Natural killer cell (primary cell): ENCODE results near the gene MBP. TPM values are rescaled to one million over a fixed set of nuclear protein-coding genes. Genes with fewer than 3 reads are reported as not detected.

Experiments used
- ATAC-seq, 3 donors: fragments of 150-1000 bp in 2 of 3; fragments of 200-7000 bp in 1 of 3; cut with Tn5 transposase; 1 replicate in 1 of 3; 2 replicates in 2 of 3; pipeline ENCODE4 v1.10.0; 2021; ENCODE audit warnings: mild to moderate bottlenecking in 2 of 3, moderate library complexity in 2 of 3
- DNase-seq, 2 donors: peaks; one replicate each; pipeline versions ENCODE4 v3.0.0 to v3.0.0-alpha.2; 2013 to 2021; ENCODE audit warnings: mixed read lengths in 1 of 2
- H3K27ac ChIP-seq: one replicate; pipeline ENCODE4 v1.5.1; 2013; ENCODE audit warnings: mild to moderate bottlenecking, low read length
- H3K27me3 ChIP-seq: one replicate; pipeline ENCODE4 v1.6.1; 2013; ENCODE audit warnings: low read length; ENCODE audit not compliant: control insufficient read depth, insufficient read depth
- H3K36me3 ChIP-seq: one replicate; pipeline ENCODE4 v1.6.1; 2013; ENCODE audit warnings: low read length; ENCODE audit not compliant: control insufficient read depth, insufficient read depth
- H3K4me1 ChIP-seq: one replicate; pipeline ENCODE4 v1.6.1; 2013; ENCODE audit warnings: low read length; ENCODE audit not compliant: control insufficient read depth, insufficient read depth
- H3K4me3 ChIP-seq: one replicate; pipeline ENCODE4 v1.5.1; 2013; ENCODE audit warnings: low read length
- H3K9me3 ChIP-seq: one replicate; pipeline ENCODE4 v1.6.1; 2013; ENCODE audit warnings: low read length; ENCODE audit not compliant: control insufficient read depth, insufficient read depth
- H3K27ac Mint-ChIP-seq, 2 donors: one replicate each; pipeline ENCODE4 v1.8.0; 2022; ENCODE audit warnings: mild to moderate bottlenecking in 2 of 2, mixed read lengths in 2 of 2, moderate library complexity in 1 of 2
- H3K27me3 Mint-ChIP-seq, 2 donors: one replicate each; pipeline ENCODE4 v1.8.0; 2022; ENCODE audit warnings: low read depth in 2 of 2, mixed read lengths in 2 of 2
- H3K36me3 Mint-ChIP-seq: one replicate; pipeline ENCODE4 v1.8.0; 2022; ENCODE audit warnings: mixed read lengths
- H3K4me1 Mint-ChIP-seq, 2 donors: one replicate each; pipeline ENCODE4 v1.8.0; 2022; ENCODE audit warnings: mixed read lengths in 2 of 2
- H3K4me3 Mint-ChIP-seq: one replicate; pipeline ENCODE4 v1.8.0; 2022; ENCODE audit warnings: mild to moderate bottlenecking, moderate library complexity, mixed read lengths
- H3K9me3 Mint-ChIP-seq, 2 donors: one replicate each; pipeline ENCODE4 v1.8.0; 2022; ENCODE audit warnings: mixed read lengths in 2 of 2
- WGBS: methylation state at CpG from one replicate; pipeline ENCODE4 v1.1.7; 2013; ENCODE audit warnings: missing lambda C conversion rate; ENCODE audit not compliant: insufficient coverage; 5-methylcytosine and 5-hydroxymethylcytosine counted together
- intact Hi-C: fragments of 100-400 bp; cut with micrococcal nuclease; formaldehyde crosslinking; loops from one replicate; pipeline ENCODE4 v1.14.2; 2022
- total RNA-seq, 4 donors: library from RNA; stranded (reverse); fragments of 120-200 nt in 1 of 4; gene quantifications; one replicate each; pipeline versions ENCODE4 v1.2.3 to v1.2.4, GENCODE V29; 2013 to 2022
- TF ChIP-seq, protein P1 (sequence below): fragments of 200-600 bp; IDR thresholded peaks from one replicate; pipeline ENCODE4 v1.8.0; 2022; ENCODE audit warnings: antibody characterized with exemption

MBP gene
- total RNA-seq, 3 donors from 2014 or later (not counting 1 experiment from before 2014, with no cell fraction given), result 183 to 344 (median 325) TPM

DNA sequence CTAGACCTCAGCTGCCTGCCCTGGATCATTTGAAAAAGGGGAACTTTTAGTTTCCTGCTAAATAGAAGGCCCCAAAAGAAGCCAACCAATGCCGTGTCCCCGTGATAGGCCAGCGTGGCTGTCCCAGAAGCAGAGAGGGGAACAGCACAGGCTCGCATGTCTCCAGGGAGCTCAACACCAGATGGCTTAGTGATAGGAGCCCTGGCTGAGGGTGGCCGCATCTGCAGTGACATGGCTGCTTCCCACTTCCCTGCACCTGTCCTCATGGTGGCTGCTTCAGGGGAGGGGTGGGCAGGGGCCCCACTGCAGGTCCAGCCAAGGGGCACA lies 79.6 kb downstream of the MBP start:
- ATAC-seq (no peak), DNase-seq (peak in 1 of 2 donors; percentile 26)
- no peaks in the 10 kb centered on the region for H3K27me3 Mint-ChIP-seq
- no peaks in the 10 kb centered on the region for H3K36me3 Mint-ChIP-seq
- H3K4me3 Mint-ChIP-seq, result peak overlapping the region; percentile 79
- Histone ChIP-seq H3K9me3 (no peaks in the 10 kb centered on the region), H3K36me3 (peaks cover 10% of the 10 kb centered on the region), H3K27me3 (no peaks in the 10 kb centered on the region), H3K4me3 (no peak overlapping the region), H3K27ac (peak overlapping the region; percentile 92), H3K4me1 (peaks cover 66% of the 10 kb centered on the region)
- intact Hi-C loops, result no loop called here
- WGBS, result 24% methylated on average over 5 of the region's 5 CpGs
- TF ChIP-seq, protein P1, sequence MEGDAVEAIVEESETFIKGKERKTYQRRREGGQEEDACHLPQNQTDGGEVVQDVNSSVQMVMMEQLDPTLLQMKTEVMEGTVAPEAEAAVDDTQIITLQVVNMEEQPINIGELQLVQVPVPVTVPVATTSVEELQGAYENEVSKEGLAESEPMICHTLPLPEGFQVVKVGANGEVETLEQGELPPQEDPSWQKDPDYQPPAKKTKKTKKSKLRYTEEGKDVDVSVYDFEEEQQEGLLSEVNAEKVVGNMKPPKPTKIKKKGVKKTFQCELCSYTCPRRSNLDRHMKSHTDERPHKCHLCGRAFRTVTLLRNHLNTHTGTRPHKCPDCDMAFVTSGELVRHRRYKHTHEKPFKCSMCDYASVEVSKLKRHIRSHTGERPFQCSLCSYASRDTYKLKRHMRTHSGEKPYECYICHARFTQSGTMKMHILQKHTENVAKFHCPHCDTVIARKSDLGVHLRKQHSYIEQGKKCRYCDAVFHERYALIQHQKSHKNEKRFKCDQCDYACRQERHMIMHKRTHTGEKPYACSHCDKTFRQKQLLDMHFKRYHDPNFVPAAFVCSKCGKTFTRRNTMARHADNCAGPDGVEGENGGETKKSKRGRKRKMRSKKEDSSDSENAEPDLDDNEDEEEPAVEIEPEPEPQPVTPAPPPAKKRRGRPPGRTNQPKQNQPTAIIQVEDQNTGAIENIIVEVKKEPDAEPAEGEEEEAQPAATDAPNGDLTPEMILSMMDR, result no peak
- H3K4me1 Mint-ChIP-seq, result peaks cover 68 to 70% of the 10 kb centered on the region in 2 donors
- H3K9me3 Mint-ChIP-seq, result no peaks in the 10 kb centered on the region
- peak overlapping the region; percentile 87 to 98 for H3K27ac Mint-ChIP-seq

DNA sequence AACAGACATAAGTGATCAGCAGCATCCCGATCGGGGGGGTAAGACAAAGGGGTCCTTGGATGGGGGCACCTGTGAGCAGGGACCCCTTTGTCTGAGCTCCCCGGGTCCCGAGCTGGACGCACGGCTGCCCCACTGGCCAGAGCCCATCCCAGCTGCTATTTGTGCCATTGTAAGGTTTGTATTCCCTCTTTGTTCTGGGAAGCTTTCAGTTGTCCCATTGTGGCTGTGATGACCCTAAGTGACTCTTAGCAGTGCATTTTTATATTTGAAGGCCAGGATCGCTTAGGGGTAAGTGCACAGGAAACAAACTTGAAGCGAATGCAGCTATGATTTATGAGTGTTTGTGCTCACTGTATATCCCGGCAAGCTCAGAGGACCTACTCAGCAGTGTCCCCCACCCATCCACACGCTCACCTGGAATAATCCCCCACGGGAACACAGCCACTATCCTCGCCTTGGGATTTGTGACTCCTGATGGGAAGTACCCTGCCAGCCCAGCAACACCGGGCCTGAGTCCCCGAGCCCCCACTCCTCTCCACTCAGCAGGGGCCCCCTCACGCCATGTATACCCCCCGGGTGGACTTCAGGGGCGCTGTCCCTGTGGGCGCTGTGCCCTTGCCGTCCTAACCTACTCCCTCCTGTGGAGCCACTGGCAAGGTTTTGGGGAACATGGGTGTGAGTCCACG lies 80.1 kb downstream of the MBP start:
- Histone ChIP-seq H3K4me1 (peaks cover 64% of the 10 kb centered on the region), H3K36me3 (peaks cover 10% of the 10 kb centered on the region), H3K9me3 (no peaks in the 10 kb centered on the region), H3K27me3 (no peaks in the 10 kb centered on the region), H3K27ac (peak overlapping the region; percentile 92), H3K4me3 (no peak overlapping the region)
- no peaks in the 10 kb centered on the region for H3K9me3 Mint-ChIP-seq
- peak overlapping the region; percentile 92 to 98 for H3K27ac Mint-ChIP-seq
- ATAC-seq (no peak), DNase-seq (no peak)
- H3K4me3 Mint-ChIP-seq, result peak overlapping the region; percentile 79
- no peaks in the 10 kb centered on the region for H3K36me3 Mint-ChIP-seq
- TF ChIP-seq, protein P1, result no peak
- H3K27me3 Mint-ChIP-seq, result no peaks in the 10 kb centered on the region
- 56% methylated on average over 20 of the region's 20 CpGs for WGBS
- peaks cover 71 to 74% of the 10 kb centered on the region in 2 donors for H3K4me1 Mint-ChIP-seq
- intact Hi-C loops, result no loop called here

DNA sequence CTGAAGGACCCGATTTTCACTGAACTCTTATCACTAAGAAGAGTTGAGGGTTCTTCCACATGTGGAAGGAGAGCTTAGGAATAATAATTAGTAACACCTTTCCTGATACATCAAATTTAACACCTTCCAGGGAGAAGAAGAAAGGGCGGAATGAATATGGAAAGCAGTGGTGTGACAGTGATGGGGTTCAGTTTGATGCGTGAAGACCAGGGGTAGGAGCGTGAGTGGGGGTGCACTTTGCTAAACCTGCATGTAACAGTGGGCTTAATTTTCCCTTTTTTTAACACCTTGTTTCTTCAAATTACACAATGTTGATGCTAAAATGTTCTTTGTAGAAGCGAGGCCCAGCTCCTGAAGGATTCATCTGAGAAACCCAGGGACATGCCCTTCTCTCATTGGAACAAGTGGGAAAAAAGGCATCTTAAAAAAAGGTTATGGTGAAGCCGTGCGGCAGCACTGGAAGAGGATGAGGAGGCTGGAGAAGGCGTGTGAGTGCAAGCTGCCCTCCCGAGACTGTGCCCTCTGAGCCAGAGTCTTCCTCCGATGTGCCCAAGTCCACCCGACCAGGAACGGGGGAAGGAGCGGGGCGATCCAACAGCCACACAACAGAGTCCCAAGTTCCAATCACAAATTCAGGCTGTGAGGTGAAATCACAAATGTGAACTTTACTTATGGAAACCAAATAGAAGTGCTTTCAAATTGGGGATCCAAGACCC lies 80.8 kb downstream of the MBP start:
- Mint-ChIP-seq H3K36me3 (peaks cover 5% of the 10 kb centered on the region), H3K4me3 (peak overlapping the region; percentile 56), H3K27me3 (no peaks in the 10 kb centered on the region), H3K4me1 (peaks cover 71 to 74% of the 10 kb centered on the region in 2 donors), H3K27ac (peak overlapping the region; percentile 92 to 98), H3K9me3 (no peaks in the 10 kb centered on the region)
- H3K36me3 ChIP-seq, result peaks cover 17% of the 10 kb centered on the region
- H3K27me3 ChIP-seq, result no peaks in the 10 kb centered on the region
- ATAC-seq (no peak), DNase-seq (no peak)
- no peak overlapping the region for H3K4me3 ChIP-seq
- intact Hi-C loops, result no loop called here
- WGBS, result 96% methylated on average over 13 of the region's 14 CpGs
- peaks cover 57% of the 10 kb centered on the region for H3K4me1 ChIP-seq
- no peaks in the 10 kb centered on the region for H3K9me3 ChIP-seq
- H3K27ac ChIP-seq, result peak overlapping the region; percentile 92
- TF ChIP-seq, protein P1, result no peak
